ENCODE data around the gene GLRX5.

GLRX5 gene

GRCh38 chr14:95491936-95492608, 42.8 kb upstream of the GLRX5 start:
- no CpG with 5 or more reads among the region's 2 CpGs for WGBS (ENCODE audit: insufficient coverage, insufficient read length)
- H3K4me3 ChIP-seq (ENCODE audit: low read length), result no peak overlapping the region
- no peak overlapping the region for H3K27ac ChIP-seq (ENCODE audit: low read length)
- no peak for DNase-seq (ENCODE audit: low read depth, low spot score)
- no peaks in the 10 kb centered on the region for H3K36me3 ChIP-seq (ENCODE audit: control insufficient read depth, insufficient read depth, low read length)
- no peaks in the 10 kb centered on the region for H3K4me1 ChIP-seq (ENCODE audit: control insufficient read depth, insufficient read depth, low read length)
- H3K9me3 ChIP-seq (ENCODE audit: control insufficient read depth, insufficient read depth, low read length), result no peaks in the 10 kb centered on the region
- H3K27me3 ChIP-seq (ENCODE audit: control insufficient read depth, insufficient read depth, low read length), result 0 out of 2 replicates have a peak, but pooled peaks cover 2% of the 10 kb centered on the region

GRCh38 chr14:95493503-95493902, 41.3 kb upstream of the GLRX5 start:
- H3K4me3 ChIP-seq (ENCODE audit: low read length), result no peak overlapping the region
- H3K4me1 ChIP-seq (ENCODE audit: control insufficient read depth, insufficient read depth, low read length), result no peaks in the 10 kb centered on the region
- H3K36me3 ChIP-seq (ENCODE audit: control insufficient read depth, insufficient read depth, low read length), result no peaks in the 10 kb centered on the region
- no CpG with 5 or more reads among the region's 5 CpGs for whole genome bisulfite sequencing (ENCODE audit: insufficient coverage, insufficient read length)
- no peak overlapping the region for H3K27ac ChIP-seq (ENCODE audit: low read length)
- DNase-seq (ENCODE audit: low read depth, low spot score), result no peak
- no peaks in the 10 kb centered on the region for H3K27me3 ChIP-seq (ENCODE audit: control insufficient read depth, insufficient read depth, low read length)
- H3K9me3 ChIP-seq (ENCODE audit: control insufficient read depth, insufficient read depth, low read length), result no peaks in the 10 kb centered on the region

- Histone ChIP-seq H3K4me1 (ENCODE audit: control insufficient read depth, insufficient read depth, low read length) (no peaks in the 10 kb centered on the region), H3K27me3 (ENCODE audit: control insufficient read depth, insufficient read depth, low read length) (no peaks in the 10 kb centered on the region), H3K36me3 (ENCODE audit: control insufficient read depth, insufficient read depth, low read length) (no peaks in the 10 kb centered on the region), H3K27ac (ENCODE audit: low read length) (no peak overlapping the region), H3K9me3 (ENCODE audit: control insufficient read depth, insufficient read depth, low read length) (no peaks in the 10 kb centered on the region), H3K4me3 (ENCODE audit: low read length) (no peak overlapping the region)
- no peak for DNase-seq (ENCODE audit: low read depth, low spot score)
- WGBS (ENCODE audit: insufficient coverage, insufficient read length), result no CpG with 5 or more reads among the region's 4 CpGs
These were observed 40.9 kb upstream of the GLRX5 start for GRCh38 chr14:95493976-95494375.

GRCh38 chr14:95494456-95494855, 40.4 kb upstream of the GLRX5 start:
- Histone ChIP-seq H3K27me3 (ENCODE audit: control insufficient read depth, insufficient read depth, low read length) (no peaks in the 10 kb centered on the region), H3K36me3 (ENCODE audit: control insufficient read depth, insufficient read depth, low read length) (no peaks in the 10 kb centered on the region), H3K4me3 (ENCODE audit: low read length) (no peak overlapping the region), H3K4me1 (ENCODE audit: control insufficient read depth, insufficient read depth, low read length) (no peaks in the 10 kb centered on the region), H3K27ac (ENCODE audit: low read length) (no peak overlapping the region), H3K9me3 (ENCODE audit: control insufficient read depth, insufficient read depth, low read length) (no peaks in the 10 kb centered on the region)
- DNase-seq (ENCODE audit: low read depth, low spot score), result no peak
- no CpG with 5 or more reads among the region's 4 CpGs for WGBS (ENCODE audit: insufficient coverage, insufficient read length)

GRCh38 chr14:95495076-95495475, 39.8 kb upstream of the GLRX5 start:
- H3K4me1 ChIP-seq (ENCODE audit: control insufficient read depth, insufficient read depth, low read length), result no peaks in the 10 kb centered on the region
- no CpG with 5 or more reads among the region's 3 CpGs for WGBS (ENCODE audit: insufficient coverage, insufficient read length)
- H3K27me3 ChIP-seq (ENCODE audit: control insufficient read depth, insufficient read depth, low read length), result no peaks in the 10 kb centered on the region
- no peak overlapping the region for H3K27ac ChIP-seq (ENCODE audit: low read length)
- H3K9me3 ChIP-seq (ENCODE audit: control insufficient read depth, insufficient read depth, low read length), result no peaks in the 10 kb centered on the region
- H3K36me3 ChIP-seq (ENCODE audit: control insufficient read depth, insufficient read depth, low read length), result no peaks in the 10 kb centered on the region
- DNase-seq (ENCODE audit: low read depth, low spot score), result no peak
- no peak overlapping the region for H3K4me3 ChIP-seq (ENCODE audit: low read length)

GRCh38 chr14:95495538-95496025, 39.3 kb upstream of the GLRX5 start:
- no peaks in the 10 kb centered on the region for H3K4me1 ChIP-seq (ENCODE audit: control insufficient read depth, insufficient read depth, low read length)
- no CpG with 5 or more reads among the region's 8 CpGs for WGBS (ENCODE audit: insufficient coverage, insufficient read length)
- H3K27ac ChIP-seq (ENCODE audit: low read length), result no peak overlapping the region

GRCh38 chr14:95496111-95496681, 38.7 kb upstream of the GLRX5 start:
- Histone ChIP-seq H3K4me3 (ENCODE audit: low read length) (no peak overlapping the region), H3K4me1 (ENCODE audit: control insufficient read depth, insufficient read depth, low read length) (no peaks in the 10 kb centered on the region), H3K9me3 (ENCODE audit: control insufficient read depth, insufficient read depth, low read length) (no peaks in the 10 kb centered on the region), H3K27me3 (ENCODE audit: control insufficient read depth, insufficient read depth, low read length) (no peaks in the 10 kb centered on the region), H3K36me3 (ENCODE audit: control insufficient read depth, insufficient read depth, low read length) (no peaks in the 10 kb centered on the region), H3K27ac (ENCODE audit: low read length) (no peak overlapping the region)
- no peak for DNase-seq (ENCODE audit: low read depth, low spot score)
- no CpG with 5 or more reads among the region's 4 CpGs for WGBS (ENCODE audit: insufficient coverage, insufficient read length)

More at GRCh38 chr14:95495538-95496025, 39.3 kb upstream of the GLRX5 start:
- H3K4me3 ChIP-seq (ENCODE audit: low read length), result no peak overlapping the region
- no peaks in the 10 kb centered on the region for H3K36me3 ChIP-seq (ENCODE audit: control insufficient read depth, insufficient read depth, low read length)
- no peaks in the 10 kb centered on the region for H3K9me3 ChIP-seq (ENCODE audit: control insufficient read depth, insufficient read depth, low read length)
- DNase-seq (ENCODE audit: low read depth, low spot score), result no peak
- no peaks in the 10 kb centered on the region for H3K27me3 ChIP-seq (ENCODE audit: control insufficient read depth, insufficient read depth, low read length)

DNA sequence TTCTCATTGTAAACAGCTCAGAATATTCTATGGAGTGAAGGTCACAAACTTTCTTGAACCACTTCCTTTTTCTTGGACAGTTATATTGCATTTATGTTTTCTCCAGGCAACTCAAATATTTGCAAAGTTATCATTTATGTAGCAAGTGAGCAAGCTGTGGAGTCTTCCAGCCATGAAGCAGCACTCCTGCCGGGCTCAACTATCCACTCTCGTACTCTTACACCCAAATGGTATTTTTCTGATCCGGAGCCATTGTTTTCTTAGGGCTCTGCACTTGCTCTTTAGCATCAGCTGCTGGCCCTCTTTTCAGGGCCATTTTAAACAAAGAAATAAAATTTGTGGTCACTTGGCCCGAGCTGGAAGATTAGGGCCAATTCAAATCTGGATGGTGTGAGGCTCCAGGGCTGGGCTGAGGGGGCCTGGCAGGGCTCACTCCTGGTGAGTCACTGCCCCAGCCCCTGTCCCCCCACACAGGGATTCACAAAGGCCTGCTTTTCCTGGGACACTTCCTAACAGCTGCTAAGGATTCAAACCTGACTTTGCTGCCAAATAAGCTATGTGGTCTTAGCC, 38.1 kb upstream of the GLRX5 start:
- WGBS (ENCODE audit: insufficient coverage, insufficient read length), result no CpG with 5 or more reads among the region's 4 CpGs

GRCh38 chr14:95497561-95498011, 37.3 kb upstream of the GLRX5 start:
- no CpG with 5 or more reads among the region's 9 CpGs for WGBS (ENCODE audit: insufficient coverage, insufficient read length)

More for the DNA sequence above, 38.1 kb upstream of the GLRX5 start:
- Histone ChIP-seq H3K36me3 (ENCODE audit: control insufficient read depth, insufficient read depth, low read length) (no peaks in the 10 kb centered on the region), H3K27ac (ENCODE audit: low read length) (no peak overlapping the region), H3K4me1 (ENCODE audit: control insufficient read depth, insufficient read depth, low read length) (no peaks in the 10 kb centered on the region), H3K4me3 (ENCODE audit: low read length) (no peak overlapping the region), H3K9me3 (ENCODE audit: control insufficient read depth, insufficient read depth, low read length) (no peaks in the 10 kb centered on the region), H3K27me3 (ENCODE audit: control insufficient read depth, insufficient read depth, low read length) (no peaks in the 10 kb centered on the region)
- no peak for DNase-seq (ENCODE audit: low read depth, low spot score)

GRCh38 chr14:95498622-95499353, 36.1 kb upstream of the GLRX5 start:
- H3K27ac ChIP-seq (ENCODE audit: low read length), result no peak overlapping the region
- no CpG with 5 or more reads among the region's 9 CpGs for WGBS (ENCODE audit: insufficient coverage, insufficient read length)
- H3K9me3 ChIP-seq (ENCODE audit: control insufficient read depth, insufficient read depth, low read length), result no peaks in the 10 kb centered on the region
- H3K27me3 ChIP-seq (ENCODE audit: control insufficient read depth, insufficient read depth, low read length), result no peaks in the 10 kb centered on the region
- H3K36me3 ChIP-seq (ENCODE audit: control insufficient read depth, insufficient read depth, low read length), result no peaks in the 10 kb centered on the region
- no peak overlapping the region for H3K4me3 ChIP-seq (ENCODE audit: low read length)
- DNase-seq (ENCODE audit: low read depth, low spot score), result no peak
- H3K4me1 ChIP-seq (ENCODE audit: control insufficient read depth, insufficient read depth, low read length), result no peaks in the 10 kb centered on the region

More at GRCh38 chr14:95497561-95498011, 37.3 kb upstream of the GLRX5 start:
- Histone ChIP-seq H3K27ac (ENCODE audit: low read length) (no peak overlapping the region), H3K27me3 (ENCODE audit: control insufficient read depth, insufficient read depth, low read length) (no peaks in the 10 kb centered on the region), H3K4me1 (ENCODE audit: control insufficient read depth, insufficient read depth, low read length) (no peaks in the 10 kb centered on the region), H3K36me3 (ENCODE audit: control insufficient read depth, insufficient read depth, low read length) (no peaks in the 10 kb centered on the region), H3K9me3 (ENCODE audit: control insufficient read depth, insufficient read depth, low read length) (no peaks in the 10 kb centered on the region), H3K4me3 (ENCODE audit: low read length) (no peak overlapping the region)
- no peak for DNase-seq (ENCODE audit: low read depth, low spot score)
